ENCODE results near the gene NEK9.
"Not testable (repeated sequence)": the region's sequence is repeated elsewhere in the genome, so short reads cannot be mapped to it uniquely, and the experiment has no call there.

NEK9 gene

DNA sequence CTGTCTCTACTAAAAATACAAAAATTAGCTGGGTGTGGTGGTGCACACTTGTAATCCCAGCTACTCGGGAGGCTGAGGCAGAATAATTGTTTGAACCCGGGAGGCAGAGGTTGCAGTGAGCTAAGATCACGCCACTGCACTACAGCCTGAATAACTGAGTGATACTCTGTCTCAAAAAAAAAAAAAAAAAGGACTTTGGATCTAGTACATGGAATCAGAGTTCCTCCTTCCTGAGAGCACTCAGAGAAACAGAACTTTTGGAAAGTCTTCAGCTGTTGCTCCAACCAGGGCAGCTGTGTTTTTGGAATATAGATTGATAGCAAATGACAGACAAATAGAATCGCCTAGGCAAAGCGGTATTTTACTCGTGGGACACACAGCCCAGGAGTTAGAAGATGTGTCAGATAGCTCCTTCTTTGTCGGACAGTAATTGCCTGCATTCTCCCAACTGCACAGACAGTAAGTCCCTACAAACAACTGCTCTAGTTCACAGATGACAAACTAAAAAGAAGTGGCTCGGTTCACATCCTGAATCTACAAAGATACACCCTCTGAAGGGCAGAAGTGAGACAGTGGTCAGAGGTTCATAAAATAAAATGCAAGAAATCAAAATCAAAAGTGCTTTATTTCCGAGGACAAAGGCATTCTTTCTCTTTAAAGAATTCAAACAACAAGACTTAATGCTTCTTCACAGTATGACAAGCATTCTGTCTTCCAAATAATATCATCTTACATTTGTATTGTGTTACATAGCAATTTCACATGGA is 17.1 kb upstream of the NEK9 start:
- DNase-seq = no peak
- no peak for ATAC-seq

DNA sequence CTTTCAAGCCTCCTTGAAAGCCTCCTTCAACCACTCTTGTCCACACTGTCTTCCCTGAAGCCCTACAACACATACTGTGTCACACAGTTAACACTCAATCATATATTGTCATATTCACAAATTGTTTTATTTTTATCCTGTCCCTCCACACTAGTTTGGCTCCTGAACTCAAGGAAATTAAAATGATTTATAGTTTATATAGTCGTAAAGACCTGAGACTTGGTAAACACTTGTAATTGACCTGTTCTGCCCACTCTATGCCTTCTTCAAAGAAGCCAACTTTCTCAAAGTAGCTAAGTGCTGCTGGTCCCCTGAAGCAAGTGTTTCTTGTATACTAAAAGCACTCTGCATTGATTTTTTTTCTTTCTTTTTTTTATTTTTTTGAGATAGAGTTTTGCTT is 15.6 kb upstream of the NEK9 start:
- ATAC-seq = no peak
- DNase-seq = no peak

DNA sequence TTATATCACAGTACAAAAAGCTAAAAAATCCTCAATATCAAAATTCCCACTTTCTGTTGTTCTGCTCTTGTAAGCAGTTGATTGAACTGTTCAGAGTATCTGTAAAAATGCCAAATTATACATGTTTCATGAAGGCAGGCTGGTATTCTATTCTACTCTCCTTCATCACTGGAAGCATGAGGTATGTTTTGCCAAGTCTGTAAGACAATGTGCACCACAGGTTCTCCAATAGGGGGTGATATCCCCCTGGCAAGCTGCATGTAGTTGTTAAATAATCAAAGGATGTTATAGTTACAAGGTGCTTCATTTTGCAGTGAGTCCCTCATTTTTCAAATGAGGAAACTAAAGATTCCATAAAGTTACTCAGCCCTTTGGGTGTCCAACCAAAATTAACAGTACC is 15.1 kb upstream of the NEK9 start:
- DNase-seq = no peak
- ATAC-seq = no peak

DNA sequence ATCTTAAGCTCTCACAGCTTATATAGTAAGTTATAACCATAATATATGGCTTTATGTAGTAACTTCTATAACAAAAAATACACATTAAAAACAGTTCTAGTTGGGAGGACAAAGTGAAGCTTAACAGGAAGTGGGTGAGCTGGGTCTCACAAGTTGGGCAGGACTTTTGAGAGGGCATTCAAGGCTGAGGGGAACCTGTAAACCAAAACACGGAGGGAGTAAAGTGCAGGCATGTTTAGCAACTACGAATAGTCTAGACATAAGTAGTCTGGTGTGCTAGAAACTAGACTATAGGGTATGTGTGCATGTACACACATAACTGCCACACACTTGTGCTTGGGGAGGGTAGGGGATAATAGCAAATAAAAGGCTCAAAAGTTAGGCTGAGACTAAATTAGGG is 14.2 kb upstream of the NEK9 start:
- DNase-seq (no peak), ATAC-seq (no peak)

DNA sequence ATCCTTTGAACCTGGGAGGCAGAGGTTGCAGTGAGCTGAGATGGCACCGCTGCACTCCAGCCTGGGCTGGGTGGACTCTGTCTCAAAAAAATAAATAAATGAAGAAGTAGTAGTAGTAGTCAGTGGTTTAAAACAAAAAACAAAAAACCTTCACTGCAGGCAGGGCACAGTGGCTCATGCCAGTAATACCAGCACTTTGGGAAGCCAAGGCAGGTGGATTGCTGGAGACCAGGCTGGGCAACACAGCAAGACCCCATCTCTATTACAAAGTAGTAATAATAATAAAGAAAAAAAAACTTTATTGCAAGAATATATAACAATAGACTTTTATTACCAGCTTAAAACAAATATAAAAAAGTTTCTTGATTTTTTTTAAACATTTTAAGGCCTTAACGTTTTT is 13.8 kb upstream of the NEK9 start:
- ATAC-seq = no peak
- DNase-seq = no peak

DNA sequence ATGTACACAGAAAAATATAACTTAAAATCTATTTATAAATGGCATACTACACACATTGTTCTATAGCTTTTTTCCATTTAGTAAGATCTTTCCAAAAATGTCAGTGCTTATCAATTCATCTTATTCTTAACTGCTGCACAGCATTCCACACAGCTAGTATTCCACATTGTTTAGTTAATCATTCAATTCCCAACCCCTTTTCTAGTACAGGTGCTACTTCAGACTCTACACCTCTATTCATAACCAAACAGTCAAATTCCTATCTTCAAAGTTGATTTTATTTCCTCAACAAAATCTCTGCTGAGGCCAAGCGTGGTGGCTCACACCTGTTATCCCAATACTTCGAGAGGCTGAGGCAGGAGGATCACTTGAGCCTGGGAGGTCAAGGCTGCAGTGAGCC is 12.3 kb upstream of the NEK9 start:
- DNase-seq (no peak), ATAC-seq (no peak)

DNA sequence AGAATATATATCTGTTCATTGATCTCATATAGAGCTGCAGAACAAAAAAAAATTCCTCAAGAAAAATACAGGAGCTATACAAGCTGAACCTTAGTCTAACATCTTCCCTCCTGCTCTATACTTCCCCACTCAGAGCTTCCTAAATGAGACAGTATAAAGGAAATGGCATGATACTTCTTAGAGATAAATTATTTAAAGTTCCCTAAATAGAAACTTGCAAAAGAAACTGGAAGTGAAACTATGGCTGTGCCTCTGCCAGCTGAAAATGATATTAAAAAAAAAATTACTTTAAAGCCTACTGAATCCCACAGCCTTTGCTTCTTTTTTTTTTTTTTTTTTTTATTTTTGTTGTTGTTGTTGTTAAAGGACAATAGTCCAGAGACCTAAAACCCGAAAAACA is 11.6 kb upstream of the NEK9 start:
- ATAC-seq = peak; percentile 63
- no peak for DNase-seq

DNA sequence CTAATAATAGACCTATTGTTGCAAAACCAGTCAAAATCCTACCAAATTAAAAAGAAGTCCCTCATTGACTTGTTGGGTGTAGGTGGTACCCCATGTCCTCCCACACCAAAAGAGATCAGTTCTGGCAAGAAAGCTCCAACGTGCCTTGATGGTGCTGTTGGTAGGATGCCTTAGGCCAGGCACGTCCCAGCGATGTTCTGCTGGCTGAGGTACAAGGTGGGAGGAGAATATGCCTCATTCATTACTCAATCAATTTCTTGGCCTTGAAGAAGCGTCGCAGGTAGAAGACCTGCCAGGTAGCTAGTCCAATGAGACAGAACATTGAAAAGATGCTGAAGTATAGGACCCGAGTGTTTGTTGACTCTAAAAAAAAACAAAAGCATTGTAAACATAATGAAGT is 7.8 kb upstream of the NEK9 start:
- DNase-seq = no peak
- no peak for ATAC-seq

DNA sequence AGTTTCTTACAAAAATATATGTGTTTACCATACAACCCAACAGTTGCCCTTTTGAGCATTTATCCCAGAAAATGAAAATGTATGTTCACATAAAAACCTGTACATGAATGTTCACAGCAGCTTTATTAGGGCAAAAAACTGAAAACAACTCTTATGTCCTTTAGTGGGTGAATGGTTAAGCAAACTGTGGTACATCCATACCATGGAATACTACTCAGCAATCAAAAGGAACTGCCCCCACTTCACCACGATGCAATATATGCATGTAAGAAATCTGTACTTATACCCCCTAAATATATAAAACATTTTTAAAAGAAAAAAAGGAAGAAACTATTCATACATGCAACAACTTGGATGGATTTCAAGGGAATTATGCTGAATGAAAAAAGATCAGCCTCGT is 6.7 kb upstream of the NEK9 start:
- DNase-seq (no peak), ATAC-seq (no peak)

DNA sequence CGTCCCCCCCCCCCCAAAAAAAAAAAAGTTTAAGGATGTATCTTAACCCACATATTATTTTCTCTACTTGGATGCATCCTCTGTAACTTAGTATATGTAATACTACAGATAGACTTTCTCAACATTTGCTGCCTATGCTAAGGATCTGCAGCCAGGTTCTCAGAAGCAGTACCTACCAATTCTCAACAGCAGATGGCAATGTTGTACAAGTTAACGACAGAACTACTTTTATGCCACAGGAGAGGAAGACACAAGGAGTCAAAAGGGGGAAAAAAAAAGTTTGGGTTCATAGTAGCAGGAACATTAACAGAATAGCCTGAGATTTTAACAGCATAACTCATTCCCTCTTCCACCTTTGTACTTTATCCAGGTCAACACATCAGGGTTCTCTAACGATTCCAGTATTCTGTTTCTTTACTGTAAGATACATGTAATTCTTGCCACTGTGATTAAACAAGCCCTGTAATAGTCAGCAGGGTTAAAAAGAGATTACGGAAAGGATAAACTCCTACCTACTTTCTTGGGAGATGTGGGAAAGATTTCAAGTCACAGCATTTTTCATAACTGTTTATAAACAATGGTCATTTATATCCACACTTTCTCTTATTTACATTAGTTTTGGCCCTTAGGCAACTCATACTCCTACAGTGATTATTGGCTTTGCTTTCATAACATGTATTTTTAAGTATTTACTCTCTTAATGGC is 5.7 kb upstream of the NEK9 start:
- ATAC-seq (peak; percentile 69), DNase-seq (peak; percentile 48)

DNA sequence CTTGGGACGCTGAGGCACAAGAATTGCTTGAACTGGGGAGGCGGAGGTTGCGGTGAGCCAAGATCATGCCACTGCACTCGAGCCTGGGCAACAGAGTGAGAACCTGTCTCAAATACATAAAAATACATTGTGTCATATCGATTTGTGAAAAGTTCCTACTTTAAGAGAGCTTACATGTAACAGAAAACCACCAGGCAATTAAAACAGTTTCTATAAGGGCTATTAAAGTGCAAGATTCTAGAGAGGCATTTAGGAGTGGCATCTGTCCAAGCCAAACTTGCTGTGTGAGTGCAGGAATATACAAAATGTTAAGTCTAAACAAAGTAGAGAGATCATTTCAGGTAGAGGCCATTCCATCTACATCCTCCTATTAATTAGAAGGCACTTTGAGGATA is 1.7 kb upstream of the NEK9 start:
- DNase-seq = no peak
- no peak for ATAC-seq

DNA sequence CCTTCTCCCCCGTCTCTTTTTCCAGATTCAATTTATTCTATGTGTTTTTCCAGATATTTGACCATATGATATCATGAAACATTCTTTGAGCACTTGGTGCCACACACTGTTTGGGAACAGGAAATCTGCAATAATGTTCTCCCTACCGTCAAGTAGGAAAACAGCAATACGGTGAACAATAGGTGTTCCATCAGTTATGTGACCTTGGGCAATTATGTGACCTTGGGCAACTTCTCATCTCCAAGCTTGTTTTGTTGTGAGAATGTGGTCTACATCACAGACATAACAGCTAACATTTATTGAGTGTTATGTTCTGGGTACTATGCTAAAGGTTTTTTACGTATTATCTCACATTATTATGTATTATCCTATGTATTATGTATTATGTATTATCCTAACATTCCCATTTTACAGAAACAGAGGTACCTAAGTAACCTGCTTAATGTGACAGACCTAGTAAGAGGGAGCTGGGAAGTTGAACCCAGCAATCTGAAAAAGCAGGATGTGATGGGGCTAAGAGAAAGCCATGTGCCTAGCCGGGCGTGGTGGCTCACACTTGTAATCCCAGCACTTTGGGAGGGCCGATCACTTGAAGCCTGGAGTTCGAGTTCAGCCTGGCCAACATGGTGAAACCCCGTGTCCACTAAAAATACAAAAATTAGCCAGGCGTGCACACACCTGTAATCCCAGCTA is 1.2 kb upstream of the NEK9 start:
- no peak for DNase-seq
- no peak for ATAC-seq

DNA sequence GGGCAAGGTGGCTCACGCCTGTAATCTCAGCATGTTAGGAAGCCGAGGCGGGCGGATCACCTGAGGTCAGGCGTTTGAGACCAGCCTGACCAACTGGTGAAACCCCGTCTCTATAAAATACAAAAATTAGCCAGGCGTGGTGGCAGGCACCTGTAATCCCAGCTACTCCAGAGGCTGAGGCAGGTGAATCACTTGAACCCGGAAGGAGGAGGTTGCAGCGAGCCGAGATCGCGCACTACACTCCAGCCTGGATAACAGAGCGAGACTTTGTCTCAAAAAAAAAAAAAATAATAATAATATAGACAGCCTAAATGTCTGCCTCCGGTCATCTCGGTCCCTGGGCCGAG is 599 bp upstream of the NEK9 start:
- ATAC-seq, DNase-seq: not testable (repeated sequence)

DNA sequence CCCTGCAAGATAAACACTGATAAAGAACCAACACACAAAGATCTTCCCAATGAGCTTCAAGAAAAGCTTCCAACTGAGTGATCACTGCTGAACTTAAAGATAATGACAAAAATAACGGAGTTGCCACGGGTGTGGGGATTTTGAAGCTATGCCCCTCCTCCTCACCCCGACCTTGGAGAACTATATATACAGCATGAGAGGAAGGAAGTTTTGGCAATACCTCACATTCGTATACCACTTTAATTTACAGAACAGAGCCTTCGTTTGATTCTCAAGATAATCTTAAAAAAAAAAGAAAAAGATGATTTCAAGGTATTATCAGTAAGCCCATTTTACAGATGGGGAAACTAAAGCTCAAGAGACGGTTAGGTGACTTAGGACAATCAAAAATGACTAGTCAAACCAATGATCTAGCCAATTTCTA is 715 bp downstream of the NEK9 start:
- DNase-seq = no peak
- no peak for ATAC-seq

DNA sequence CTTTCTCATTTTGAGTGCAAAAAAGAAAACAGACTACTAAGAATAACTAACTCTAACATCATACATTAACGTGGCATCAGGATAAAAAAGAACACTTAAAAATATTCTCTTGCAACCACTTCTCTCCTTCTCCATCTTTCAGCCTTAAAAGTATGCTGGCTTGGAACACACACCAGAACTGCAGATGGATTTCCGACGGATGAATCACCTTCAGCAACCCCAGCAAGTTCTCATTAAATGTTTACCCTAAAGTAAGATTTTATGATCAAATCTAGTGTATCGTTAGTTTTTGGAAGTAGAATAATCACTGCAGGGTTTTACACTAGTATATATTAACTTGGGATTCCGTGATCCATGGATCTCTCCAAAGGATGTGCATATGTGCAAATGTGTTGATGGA is 1.2 kb downstream of the NEK9 start:
- ATAC-seq (no peak), DNase-seq (no peak)

DNA sequence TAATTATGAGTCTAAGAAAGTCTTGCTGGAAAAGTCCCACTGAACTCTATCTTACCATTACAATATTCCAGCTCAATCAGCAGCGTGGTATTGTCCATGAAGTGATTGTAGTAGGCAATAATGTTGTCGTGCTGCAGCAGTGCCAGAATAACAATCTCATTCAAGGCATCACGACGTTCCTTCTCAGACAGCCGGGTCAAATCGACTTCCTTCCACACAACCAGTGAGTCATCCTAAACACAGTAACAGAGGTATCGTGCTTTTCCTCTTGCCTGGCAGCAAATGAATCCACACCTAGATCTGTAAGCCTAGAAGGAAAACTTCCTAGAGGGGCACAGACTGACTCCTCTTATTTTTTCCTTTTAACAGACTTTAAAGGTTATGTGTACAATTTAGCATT is 2.9 kb downstream of the NEK9 start:
- ATAC-seq (peak; percentile 32), DNase-seq (peak; percentile 16)

DNA sequence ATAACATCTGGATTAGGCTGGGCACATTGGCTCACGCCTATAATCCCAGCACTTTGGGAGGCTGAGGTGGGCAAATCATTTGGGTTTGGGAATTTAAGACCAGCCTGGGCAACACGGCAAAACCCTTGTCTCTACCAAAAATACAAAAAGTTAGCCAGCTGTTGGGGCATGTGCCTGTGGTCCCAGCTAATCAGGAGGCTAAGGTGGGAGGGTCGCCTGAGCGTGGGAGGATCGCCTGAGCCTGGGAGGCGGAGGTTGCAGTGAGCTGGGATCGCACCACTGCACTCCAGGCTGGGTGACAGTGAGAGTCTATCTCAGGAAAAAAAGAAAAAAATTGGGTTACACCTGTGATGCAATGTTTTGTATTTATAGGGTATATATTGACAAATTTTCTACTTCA is 5.3 kb downstream of the NEK9 start:
- DNase-seq (no peak), ATAC-seq (no peak)

DNA sequence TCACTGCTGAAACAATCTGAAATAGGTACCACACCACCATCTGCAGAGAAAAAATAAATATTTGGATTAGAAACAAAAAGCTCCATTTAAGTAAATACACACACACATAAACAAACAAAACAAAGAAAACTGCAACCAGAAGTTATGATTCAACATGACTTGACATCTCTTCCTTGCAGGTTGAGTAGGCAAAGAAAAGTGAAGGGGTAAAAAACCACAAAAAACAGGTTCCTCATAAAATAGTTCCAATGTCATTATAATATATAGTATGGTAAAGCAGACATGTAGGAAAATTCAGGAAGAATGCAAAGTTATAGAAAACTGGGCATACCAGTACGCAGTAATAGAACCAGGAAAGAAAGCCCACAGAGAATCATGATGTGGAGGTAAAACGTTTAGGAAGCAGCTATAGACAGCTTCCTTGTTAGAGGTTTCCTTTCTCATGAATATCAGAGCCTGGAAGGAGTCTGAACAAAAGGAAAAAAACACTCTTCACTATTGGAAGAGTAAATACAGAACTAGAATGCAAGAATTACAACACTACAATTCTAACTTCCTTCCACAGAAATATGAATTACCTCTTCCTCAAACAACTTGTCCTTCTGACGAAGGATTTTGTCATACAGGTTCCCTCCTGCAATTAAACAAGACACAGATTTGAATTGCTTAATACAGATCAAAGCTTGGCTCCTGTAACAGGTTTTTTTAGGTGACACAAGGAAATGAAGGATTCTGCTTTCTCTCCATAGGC is 6.1 kb downstream of the NEK9 start:
- no peak for DNase-seq

DNA sequence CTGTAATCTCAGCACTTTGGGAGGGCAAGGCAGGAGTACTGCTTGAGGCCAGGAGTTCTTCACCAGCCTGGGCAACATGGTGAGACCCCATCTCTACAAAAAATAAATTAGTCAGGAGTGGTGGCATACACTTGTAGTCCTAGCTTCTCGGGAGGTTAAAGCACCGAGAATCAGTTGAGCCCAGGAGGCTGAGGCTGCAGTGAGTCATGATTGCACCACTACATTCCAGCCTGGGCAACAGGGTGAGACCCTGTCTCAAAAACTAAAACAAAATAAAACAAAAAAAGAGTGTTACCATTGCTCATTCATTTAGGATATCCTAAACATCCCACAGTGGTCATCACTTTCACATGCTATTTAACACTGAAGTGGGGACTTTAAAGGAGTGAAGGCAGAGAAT is 7.8 kb downstream of the NEK9 start:
- DNase-seq (no peak), ATAC-seq (no peak)

More for the DNA sequence above, 6.1 kb downstream of the NEK9 start:
- ATAC-seq = no peak

DNA sequence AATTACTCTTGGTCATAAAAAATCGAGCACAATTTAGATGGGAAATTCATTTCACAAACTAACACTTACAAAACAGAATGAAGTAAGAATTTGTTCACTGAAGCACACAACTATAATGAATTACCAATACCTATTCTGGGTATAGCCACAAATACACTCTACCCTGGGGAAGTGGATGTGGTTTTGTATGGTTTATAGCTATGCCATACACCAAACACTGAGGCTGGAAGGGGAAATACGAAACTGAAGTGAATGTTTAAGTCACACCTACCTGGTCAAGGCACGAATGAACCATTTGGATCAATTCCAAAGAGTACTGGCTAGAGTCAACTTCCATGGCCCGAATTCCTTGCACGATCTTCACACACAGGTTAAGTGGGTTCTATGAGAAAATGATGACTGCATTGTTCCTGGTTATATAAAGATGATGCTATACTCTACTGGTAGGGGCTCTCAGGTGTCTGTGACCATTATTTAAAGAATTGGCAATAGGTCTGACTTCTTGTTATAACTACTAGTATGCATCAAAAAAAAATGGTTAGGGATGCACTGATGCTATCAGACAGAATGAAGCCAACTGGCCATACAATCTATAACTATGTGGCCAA is 12.8 kb downstream of the NEK9 start:
- ATAC-seq (no peak), DNase-seq (no peak)

DNA sequence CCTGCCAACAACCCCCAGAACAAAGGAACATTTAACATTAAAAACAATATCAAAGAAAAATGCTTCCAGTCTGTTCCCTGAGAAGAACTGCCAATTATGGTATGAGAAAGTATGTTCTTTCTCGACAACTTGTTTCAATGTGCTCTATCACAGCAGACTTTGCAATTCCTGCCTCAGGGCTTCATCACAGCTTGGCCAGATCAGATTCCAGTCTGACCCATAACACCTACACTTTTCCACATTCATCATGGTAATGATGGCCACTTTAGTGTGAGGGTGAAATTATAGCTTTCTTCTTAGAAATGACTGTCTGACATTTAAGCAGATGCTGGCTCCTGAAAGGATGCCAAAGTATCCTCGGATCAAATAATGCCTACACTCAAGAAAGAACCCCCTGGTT is 17.0 kb downstream of the NEK9 start:
- ATAC-seq (no peak), DNase-seq (no peak)

DNA sequence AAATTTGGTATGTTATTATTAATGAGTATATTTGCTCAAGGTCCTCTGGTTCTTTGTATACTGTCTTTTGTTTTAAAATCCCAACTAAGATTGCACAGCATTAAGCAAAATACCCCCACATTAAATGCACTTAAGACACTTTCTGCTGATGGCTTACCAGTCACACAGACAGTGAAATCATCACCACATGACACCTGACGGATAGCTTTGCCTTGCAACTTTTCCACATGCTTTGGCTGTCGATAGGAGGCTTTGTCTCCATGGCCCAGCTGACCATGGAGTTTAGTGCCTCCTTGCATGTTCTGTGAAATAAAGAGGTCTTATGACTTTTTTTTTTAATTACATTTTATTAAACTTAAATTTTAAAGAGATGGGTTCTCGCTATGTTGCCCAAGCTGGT is 19.7 kb downstream of the NEK9 start:
- no peak for DNase-seq
- ATAC-seq = no peak

Measured in stimulated activated naive CD8-positive, alpha-beta T cell treated with anti-CD3 and anti-CD28 coated beads, Interleukin-15, Interleukin-2, amounts not matched to agents 100 U/mL and 50 U/mL, for 24 hours (primary cell).